ENCODE measurements around the gene CARS2.
"Not testable (repeated sequence)": the region's sequence is repeated elsewhere in the genome, so short reads cannot be mapped to it uniquely, and the experiment has no call there.

CARS2 gene

DNA sequence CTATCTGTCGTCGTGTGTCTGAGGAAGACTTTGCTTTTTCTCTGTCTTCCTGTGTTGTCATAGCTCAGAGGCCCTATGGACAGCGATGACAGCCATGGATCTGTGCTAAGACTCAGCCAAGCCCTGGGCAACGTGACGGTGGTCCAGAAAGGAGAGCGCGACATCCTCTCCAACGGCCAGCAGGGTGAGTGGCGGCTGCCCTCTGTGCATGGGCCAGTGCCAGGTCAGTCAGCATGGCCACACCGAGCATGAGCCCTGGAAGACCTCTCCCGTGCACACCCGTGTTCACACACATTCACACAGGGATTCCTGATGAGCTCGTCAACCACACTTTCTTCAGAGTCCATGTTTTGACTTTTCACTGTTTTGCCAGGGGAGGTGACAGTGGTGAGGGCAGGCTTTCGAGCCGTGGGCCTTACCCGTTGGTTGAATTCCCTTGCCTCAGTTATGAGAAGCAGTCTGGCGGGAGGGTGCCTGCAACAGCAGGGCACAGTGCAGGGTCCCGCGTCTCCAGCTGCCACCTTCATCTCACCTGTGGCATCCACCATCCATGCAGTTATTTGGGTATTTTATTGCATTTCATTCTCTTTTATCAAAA, 70.4 kb downstream of the CARS2 start:
- DNase-seq = no peak

DNA sequence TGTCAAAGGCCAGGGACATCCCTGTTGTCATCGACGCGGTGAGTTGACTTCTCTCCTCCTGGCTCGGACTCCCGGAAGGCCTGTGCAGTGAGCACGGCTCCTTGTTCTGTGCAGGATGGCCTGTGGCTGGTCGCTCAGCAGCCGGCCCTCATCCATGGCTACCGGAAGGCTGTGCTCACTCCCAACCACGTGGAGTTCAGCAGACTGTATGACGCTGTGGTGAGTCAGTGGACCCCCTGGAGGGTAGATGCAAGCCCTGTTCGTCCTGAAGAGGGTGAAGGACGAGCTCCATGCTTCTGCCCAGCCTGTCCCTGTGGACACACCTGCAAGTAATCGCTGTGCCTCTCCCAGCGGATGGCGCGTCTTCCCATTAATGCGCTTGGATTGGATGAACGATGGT, 71.4 kb downstream of the CARS2 start:
- DNase-seq = no peak

- no peak for DNase-seq
Measured at GRCh38 chr13:110633776-110634175, 72.1 kb downstream of the CARS2 start.

- not testable (repeated sequence) for DNase-seq
Measured at GRCh38 chr13:110632255-110632654, 73.7 kb downstream of the CARS2 start.

DNA sequence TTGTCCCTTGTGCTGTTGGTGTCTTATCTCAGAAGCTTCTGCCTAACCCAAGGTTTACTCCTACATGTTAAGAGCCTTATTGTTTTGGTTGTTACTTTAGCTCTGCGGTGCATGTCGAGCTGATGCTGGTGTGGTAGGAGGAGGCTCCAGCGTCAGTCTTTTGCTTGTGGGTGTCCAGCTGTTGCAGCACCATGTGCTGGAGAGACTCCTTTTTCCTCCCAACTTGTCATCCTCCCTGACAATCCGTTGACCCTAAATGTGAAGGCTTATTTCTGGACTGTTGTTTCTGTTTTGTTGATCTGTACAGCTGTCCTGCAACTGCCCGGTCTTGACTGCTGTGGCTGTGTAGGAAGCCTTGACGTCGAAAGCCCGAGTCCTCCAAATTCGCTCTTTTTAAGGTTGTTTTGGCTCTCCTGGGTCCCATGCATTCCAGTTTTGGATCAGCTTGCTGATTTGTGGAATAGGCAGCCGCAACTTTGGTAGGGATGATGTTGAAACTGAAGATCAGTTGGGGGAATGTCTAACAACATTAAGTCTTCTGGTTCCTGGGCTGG, 75.3 kb downstream of the CARS2 start:
- DNase-seq = no peak

GRCh38 chr13:110629735-110630134, 76.2 kb downstream of the CARS2 start:
- no peak for DNase-seq

DNA sequence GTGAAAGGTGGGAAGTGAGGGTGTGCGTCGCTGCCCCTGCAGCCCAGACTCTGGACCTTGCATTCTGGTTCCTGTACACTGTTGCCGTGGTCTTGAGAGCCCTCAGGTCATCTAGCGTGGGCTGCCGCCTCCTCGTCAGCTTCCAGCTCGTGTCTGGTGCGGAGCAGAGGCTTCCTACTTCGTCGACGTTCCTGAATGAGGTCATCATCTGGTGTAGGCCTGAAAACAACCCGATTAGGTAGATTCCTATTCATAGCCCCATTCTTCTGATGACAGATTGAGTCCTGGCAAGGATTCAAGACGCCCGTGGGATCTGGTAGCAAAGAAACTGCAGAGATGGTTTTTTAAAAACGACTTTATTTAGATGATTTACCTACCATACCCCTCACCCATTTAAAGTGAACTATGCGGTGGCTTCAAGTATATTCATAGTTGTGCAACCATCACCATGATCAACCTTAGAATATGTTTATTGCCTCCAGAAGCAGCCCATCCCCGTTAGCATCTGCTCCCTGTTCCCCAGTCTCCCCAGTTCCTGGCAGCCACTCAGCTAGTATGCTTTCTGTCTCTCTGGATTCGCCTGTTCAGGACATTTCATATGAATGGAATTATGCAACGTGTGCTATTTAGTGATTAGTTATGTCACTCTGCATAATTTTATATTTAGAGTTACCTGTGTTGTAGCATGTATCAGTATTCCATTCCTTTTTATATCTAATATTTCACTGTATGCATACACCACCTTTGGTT, 76.8 kb downstream of the CARS2 start:
- DNase-seq = no peak

GRCh38 chr13:110628477-110628793, 77.5 kb downstream of the CARS2 start:
- no peak for DNase-seq

- no peak for DNase-seq
Measured at GRCh38 chr13:110627761-110628476, 78.0 kb downstream of the CARS2 start.

GRCh38 chr13:110627351-110627750, 78.6 kb downstream of the CARS2 start:
- no peak for DNase-seq

GRCh38 chr13:110626521-110626920, 79.4 kb downstream of the CARS2 start:
- DNase-seq = no peak

- no peak for DNase-seq
Measured at GRCh38 chr13:110625771-110626321, 80.1 kb downstream of the CARS2 start.

GRCh38 chr13:110624766-110625756, 80.9 kb downstream of the CARS2 start:
- DNase-seq = no peak

DNA sequence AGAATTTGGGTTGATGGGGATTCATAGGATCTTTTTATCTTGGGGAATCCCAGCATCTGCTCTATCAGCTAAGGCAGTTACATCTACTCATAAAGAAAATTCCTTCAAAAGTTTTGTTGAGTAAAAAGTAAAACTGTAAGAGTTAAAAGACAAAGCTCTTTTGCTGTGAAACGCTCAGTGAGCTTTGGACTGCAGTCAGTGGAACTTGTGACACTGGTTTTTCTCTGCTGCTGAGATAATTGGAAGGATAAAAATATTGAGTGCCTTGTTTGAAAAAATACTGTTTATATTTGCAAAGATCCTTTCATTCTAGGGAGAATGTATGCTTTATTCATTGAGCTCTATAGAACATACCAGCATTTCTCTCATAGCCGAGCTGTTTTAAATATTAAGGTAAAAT, 85.3 kb downstream of the CARS2 start:
- DNase-seq = no peak

DNA sequence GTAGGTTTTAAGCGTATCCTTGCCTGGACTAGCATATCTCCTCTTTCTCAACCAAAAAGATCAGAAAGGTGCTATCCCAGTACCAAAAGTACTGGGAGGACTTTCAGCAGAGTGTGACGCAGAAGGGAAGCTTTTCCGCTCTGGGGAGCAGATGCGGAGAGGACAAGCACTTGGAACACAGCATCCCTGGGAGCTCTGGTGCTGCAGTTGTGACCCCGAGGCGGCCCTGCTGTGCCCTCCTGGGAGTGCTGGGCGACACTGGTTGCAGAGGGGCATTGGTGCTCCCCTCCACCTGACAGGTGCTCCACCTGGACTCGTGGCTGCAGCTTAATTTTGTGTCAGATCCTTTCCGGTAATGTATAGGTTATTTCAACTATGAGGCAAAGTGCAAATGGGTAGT, 87.1 kb downstream of the CARS2 start:
- no peak for DNase-seq

GRCh38 chr13:110618167-110618566, 87.7 kb downstream of the CARS2 start:
- no peak for DNase-seq

DNA sequence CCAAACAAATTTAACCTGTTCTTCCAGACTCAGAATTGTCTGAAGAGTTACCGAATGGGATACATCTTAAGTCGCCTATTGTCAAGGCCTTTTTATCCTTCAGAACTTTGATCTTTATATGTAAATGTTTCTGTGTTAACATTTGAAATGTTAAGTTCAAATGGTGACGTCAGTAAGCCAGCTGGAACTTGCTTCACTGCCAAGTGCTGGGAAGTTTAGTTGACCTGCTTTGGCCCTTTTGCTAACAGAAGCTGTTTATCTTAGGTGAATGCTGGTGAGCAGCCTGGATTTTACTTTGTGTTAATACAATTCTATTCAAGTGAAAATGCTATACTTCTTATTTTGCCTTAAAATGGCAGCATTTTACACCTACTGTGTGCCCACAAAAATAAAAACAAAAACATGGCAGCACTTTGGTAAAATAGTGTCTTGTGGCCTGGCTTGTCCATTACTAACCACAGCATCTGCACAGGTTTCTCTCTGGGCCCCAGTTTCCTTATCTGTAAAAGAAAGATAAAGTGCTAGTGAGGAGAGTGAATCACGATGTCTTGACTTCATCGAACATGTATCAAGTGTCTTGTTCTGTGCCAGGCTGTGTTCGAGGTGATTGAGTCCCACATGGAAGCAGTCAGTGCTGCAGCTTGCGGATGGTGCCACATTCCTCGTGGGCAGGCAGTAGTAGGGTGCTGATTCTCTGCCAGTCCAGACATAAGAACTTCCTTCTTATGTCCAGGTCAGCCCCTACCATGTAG, 88.4 kb downstream of the CARS2 start:
- peak; percentile 61 for DNase-seq

GRCh38 chr13:110616103-110617101, 89.5 kb downstream of the CARS2 start:
- DNase-seq = peak; percentile 57

DNA sequence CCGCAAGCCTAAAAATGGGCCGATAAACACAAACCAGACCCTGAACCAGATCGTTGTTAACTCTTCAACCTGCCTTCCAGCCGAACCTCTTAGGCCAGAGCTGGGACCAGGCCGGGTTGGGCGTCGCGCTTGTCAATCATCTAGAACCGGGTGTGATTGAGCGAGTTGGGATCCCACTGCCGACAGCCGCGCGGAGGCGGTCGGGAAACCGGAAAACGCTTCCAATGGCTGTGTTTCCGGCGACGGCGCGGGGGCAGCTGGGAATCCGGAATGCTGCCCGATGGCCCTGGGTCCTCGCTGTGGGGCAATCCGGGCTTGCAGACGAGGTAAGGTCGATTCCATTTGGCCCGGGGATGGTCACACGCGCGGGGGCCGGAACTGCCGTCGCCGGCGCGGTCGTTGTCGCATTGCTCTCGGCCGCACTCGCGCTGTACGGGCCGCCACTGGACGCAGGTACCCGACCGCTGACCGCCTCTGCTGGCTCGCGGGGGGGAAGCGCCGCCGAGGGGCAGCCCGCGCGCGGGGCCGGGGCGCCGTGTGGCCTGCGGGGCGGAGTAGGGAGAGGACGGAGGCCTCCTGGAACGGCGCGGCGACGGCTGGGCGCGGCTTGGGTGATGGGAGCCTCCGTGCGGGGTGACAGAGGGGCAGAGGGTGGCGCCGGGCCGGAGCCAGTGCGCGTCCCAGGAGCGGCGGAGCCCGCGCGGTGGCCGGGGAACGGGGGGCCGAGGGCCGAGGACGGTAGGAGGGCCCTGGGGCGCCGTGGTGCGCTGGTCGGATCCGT, 90.4 kb downstream of the CARS2 start, which contains the start of gene NAXD:
TSS of gene NAXD (plus strand) at position 224 of the 781 bp plus-strand sequence. CDS start at position 281, 57 bp downstream.
- DNase-seq = peak; percentile 96
